GM12878 (cell line): Measurements from ENCODE around the gene PEX12. TPM values are rescaled to one million over a fixed set of nuclear protein-coding genes. Genes with fewer than 3 reads are reported as not detected.
A peak's percentile ranks its signal among the peaks of the same experiment; 100 is the strongest.

Source experiments
- ATAC-seq: fragments of 200-7000 bp; cut with Tn5 transposase; 3 replicates; pipeline ENCODE4 v1.9.1; 2020; ENCODE audit warnings: mild to moderate bottlenecking, moderate library complexity
- BruUV-seq: library from RNA; stranded (reverse); fragments of 400-500 nt; replicated peaks from 2 replicates; lab custom pipeline; 2021; lab: Mats Ljungman, UMichigan
- CTCF ChIA-PET: fragments of 300-600 bp; sonication (Branson Sonifier 250); formaldehyde crosslinking; extraction: SDS; loops from one replicate; lab custom pipeline; 2021; ENCODE audit warnings: inconsistent platforms; lab: Yijun Ruan, JAX
- POLR2A ChIA-PET: fragments of 350-600 bp; formaldehyde crosslinking; extraction: SDS; loops from one replicate; lab custom pipeline; 2021; ENCODE audit warnings: inconsistent platforms; lab: Charles Lee
- RAD21 ChIA-PET: fragments of 300-600 bp; sonication (Branson Sonifier 250); formaldehyde crosslinking; loops from one replicate; lab custom pipeline; 2023; ENCODE audit warnings: antibody characterized with exemption; ENCODE audit not compliant: unreplicated experiment; lab: Charles Lee
- SMC1A ChIA-PET: fragments of 300-600 bp; sonication (Branson Sonifier 250); formaldehyde crosslinking; loops from one replicate; lab custom pipeline; 2023; ENCODE audit not compliant: unreplicated experiment, uncharacterized antibody; lab: Charles Lee
- DNase-seq: peaks from one replicate; pipeline ENCODE4 v3.0.0-alpha.2; 2011; ENCODE audit warnings: low read depth, low spot score
- FAIRE-seq: peaks from 3 replicates; lab custom pipeline; 2011; peaks lifted over from hg19 to GRCh38; lab: Jason Lieb, UNC
- H2AFZ ChIP-seq: 2 replicates; pipeline ENCODE4 v1.6.0; 2011; ENCODE audit warnings: low read depth, low read length, control low read depth; ENCODE audit not compliant: control insufficient read depth
- H3K27ac ChIP-seq: 2 replicates; pipeline ENCODE4 v1.5.1; 2011; ENCODE audit warnings: control low read depth; ENCODE audit not compliant: control insufficient read depth, insufficient read depth
- H3K27me3 ChIP-seq, 2 experiments: replicated peaks in 1 of 2; 2 replicates each; pipeline versions ENCODE4 v1.6.0 to v1.6.1; 2011; ENCODE audit warnings: low read length in 1 of 2; ENCODE audit not compliant: control insufficient read depth in 2 of 2, insufficient read depth in 2 of 2
- H3K36me3 ChIP-seq, 2 experiments: 2 replicates each; pipeline ENCODE4 v1.5.1; 2011; ENCODE audit warnings: low read length in 1 of 2; ENCODE audit not compliant: control insufficient read depth in 2 of 2, insufficient read depth in 2 of 2
- H3K4me1 ChIP-seq: 2 replicates; pipeline ENCODE4 v1.6.1; 2011; ENCODE audit warnings: mild to moderate bottlenecking, low read length, moderate library complexity, mixed read lengths; ENCODE audit not compliant: control insufficient read depth, insufficient read depth
- H3K4me2 ChIP-seq: 2 replicates; pipeline ENCODE4 v1.6.0; 2011; ENCODE audit warnings: control low read depth; ENCODE audit not compliant: control insufficient read depth, insufficient read depth
- H3K4me3 ChIP-seq: fragments of 200-600 bp; sonication (generic); 2 replicates; pipeline ENCODE4 v1.5.1; 2016
- H3K79me2 ChIP-seq: 2 replicates; pipeline ENCODE4 v1.6.0; 2011; ENCODE audit warnings: low read length; ENCODE audit not compliant: control insufficient read depth, insufficient read depth
- H3K9ac ChIP-seq: 2 replicates; pipeline ENCODE4 v1.8.0; 2011; ENCODE audit warnings: low read length, control low read depth, mixed read lengths; ENCODE audit not compliant: control insufficient read depth, insufficient read depth
- H3K9me3 ChIP-seq: replicated peaks from 3 replicates; pipeline ENCODE4 v1.5.1; 2011; ENCODE audit warnings: mild to moderate bottlenecking, low read length; ENCODE audit not compliant: control insufficient read depth, insufficient read depth
- H4K20me1 ChIP-seq: 2 replicates; pipeline ENCODE4 v1.6.0; 2011; ENCODE audit not compliant: control insufficient read depth, insufficient read depth
- JUND ChIP-seq: IDR thresholded peaks from 2 replicates; pipeline ENCODE4 v1.6.1; 2012; ENCODE audit warnings: low read depth, mild to moderate bottlenecking, low read length, improper control_type of control experiment, moderate library complexity
- MEF2A ChIP-seq: IDR thresholded peaks from 2 replicates; pipeline ENCODE4 v1.6.1; 2011; ENCODE audit warnings: low read depth, mild to moderate bottlenecking, low read length, moderate library complexity; ENCODE audit not compliant: insufficient read depth
- SMAD5 ChIP-seq: IDR thresholded peaks from 2 replicates; pipeline ENCODE4 v1.6.1; 2016; ENCODE audit warnings: antibody characterized with exemption, low read depth
- YY1 ChIP-seq: IDR thresholded peaks from 2 replicates; pipeline ENCODE4 v1.6.1; 2011; ENCODE audit warnings: low read depth, mild to moderate bottlenecking, low read length
- ZNF687 ChIP-seq: fragments of 450-650 bp; IDR thresholded peaks from 2 replicates; pipeline ENCODE4 v1.6.1; 2017; ENCODE audit warnings: mild to moderate bottlenecking, moderate library complexity
- WGBS: methylation state at CpG from one replicate; pipeline ENCODE4 v1.1.6; 2016; ENCODE audit warnings: low lambda C conversion rate; ENCODE audit not compliant: insufficient replicate concordance, insufficient coverage; ENCODE audit errors: missing lambda C conversion rate; 5-methylcytosine and 5-hydroxymethylcytosine counted together
- in situ Hi-C: fragments of 300-500 bp; cut with MboI; formaldehyde crosslinking; loops from 9 replicates; pipeline ENCODE4 v1.14.3; 2018; ENCODE audit warnings: mixed read lengths
- intact Hi-C: fragments of 100-400 bp; cut with micrococcal nuclease; formaldehyde crosslinking; loops from one replicate; pipeline ENCODE4 v1.14.2; 2022; ENCODE audit not compliant: unreplicated experiment
- polyA plus RNA-seq, 11 experiments: library from polyadenylated mRNA; depleted of rRNA in 4 of 11; unstranded in 6 of 11; stranded (reverse) in 5 of 11; fragments of >200 nt; fragmentation: Nextera tagmentation in 4 of 11; fragmentation: Illumina TruSeq in 1 of 11; extraction: Ambion mirVana in 4 of 11; extraction: Trizol in 1 of 11; gene quantifications; 1 replicate in 1 of 11; 2 replicates in 10 of 11; pipeline versions ENCODE4 v1.2.1 to v1.2.3, GENCODE V29; 2011 to 2016; ENCODE audit warnings: inconsistent platforms in 2 of 11, missing spikeins in 2 of 11, low read depth in 1 of 11
- total RNA-seq, 4 experiments: library from RNA; depleted of rRNA in 3 of 4; stranded (reverse); fragments of >200 nt in 3 of 4; fragmentation: Illumina TruSeq in 1 of 4; extraction: Trizol in 1 of 4; gene quantifications; 2 replicates each; pipeline versions ENCODE4 v1.2.1 to v1.2.3, GENCODE V29; 2013 to 2021
- TF ChIP-seq, protein P1 (sequence below): fragments of 450-650 bp; IDR thresholded peaks from 2 replicates; pipeline ENCODE4 v1.6.1; 2017; ENCODE audit warnings: borderline replicate concordance
- TF ChIP-seq, protein P2 (sequence below): fragments of 450-650 bp; conservative IDR thresholded peaks from 2 replicates; pipeline ENCODE4 v1.6.1; 2017; ENCODE audit warnings: mild to moderate bottlenecking, moderate library complexity

Gene PEX12
- total and polyA plus RNA-seq, 10 of the 15 experiments (the other 5 are each of a cell fraction or from before 2014, with no cell fraction given) = 2.9 to 15.8 (median 4.6) TPM

DNA sequence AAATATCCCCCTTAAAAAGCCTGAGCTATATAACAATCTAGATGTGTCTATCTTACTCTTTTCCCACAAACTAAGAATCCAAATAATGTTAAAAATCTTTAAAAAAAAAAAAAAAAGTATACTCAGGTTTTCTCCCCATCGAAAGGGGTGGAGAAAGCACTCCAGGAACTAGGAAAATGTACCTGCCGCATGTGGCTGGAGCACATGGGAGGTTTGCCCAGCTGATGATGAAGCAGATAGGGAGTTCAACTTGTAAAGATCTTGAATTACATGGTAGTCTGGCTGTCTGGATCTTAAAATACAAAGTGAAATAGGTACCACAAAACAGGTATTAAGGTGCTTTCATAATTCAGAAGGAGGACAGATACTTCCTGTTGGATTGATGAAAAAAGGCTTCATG is 9.0 kb downstream of the PEX12 start:
- Histone ChIP-seq H3K79me2 (peaks cover 24% of the 10 kb centered on the region), H4K20me1 (no peaks in the 10 kb centered on the region), H2AFZ (no peak overlapping the region), H3K4me1 (peaks cover 3% of the 10 kb centered on the region; the same call in 1 of the 2 replicates), H3K36me3 (no peaks in the 10 kb centered on the region), H3K4me2 (peak overlapping the region; percentile 91), H3K9me3 (no peaks in the 10 kb centered on the region), H3K27ac (no peak overlapping the region), H3K9ac (peak overlapping the region; percentile 88), H3K4me3 (peak overlapping the region; percentile 92), H3K27me3 (no peaks in the 10 kb centered on the region; a peak in 1 of 4 replicates)
- in situ Hi-C loops = no loop called here
- ChIA-PET CTCF (no interaction called here), RAD21 (interaction anchor here (0.6 kb wide), 1 partner anchor 506 kb away, joined by 3 read pairs; the partner anchor contains the start of gene RFFL), POLR2A (interaction anchor here (0.7 to 2.3 kb wide), 2 partner anchors 20 to 238 kb away, joined by 6 to 8 read pairs; no protein-coding TSS in a partner anchor), SMC1A (interaction anchor here (1.1 to 2.1 kb wide), 2 partner anchors 9 to 81 kb away, joined by 4 to 6 read pairs; partner anchors contain the start of gene PEX12)
- BruUV-seq = no TSS peak
- no peak for FAIRE-seq
- intact Hi-C loops = no loop called here
- ATAC-seq = no peak
- DNase-seq = no peak
- WGBS = 97% methylated on average over 2 of the region's 2 CpGs
- no peak for TF ChIP-seq MEF2A
- TF ChIP-seq, protein P1, sequence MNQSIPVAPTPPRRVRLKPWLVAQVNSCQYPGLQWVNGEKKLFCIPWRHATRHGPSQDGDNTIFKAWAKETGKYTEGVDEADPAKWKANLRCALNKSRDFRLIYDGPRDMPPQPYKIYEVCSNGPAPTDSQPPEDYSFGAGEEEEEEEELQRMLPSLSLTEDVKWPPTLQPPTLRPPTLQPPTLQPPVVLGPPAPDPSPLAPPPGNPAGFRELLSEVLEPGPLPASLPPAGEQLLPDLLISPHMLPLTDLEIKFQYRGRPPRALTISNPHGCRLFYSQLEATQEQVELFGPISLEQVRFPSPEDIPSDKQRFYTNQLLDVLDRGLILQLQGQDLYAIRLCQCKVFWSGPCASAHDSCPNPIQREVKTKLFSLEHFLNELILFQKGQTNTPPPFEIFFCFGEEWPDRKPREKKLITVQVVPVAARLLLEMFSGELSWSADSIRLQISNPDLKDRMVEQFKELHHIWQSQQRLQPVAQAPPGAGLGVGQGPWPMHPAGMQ = no peak
- no peak for TF ChIP-seq SMAD5
- no peak for TF ChIP-seq YY1
- TF ChIP-seq JUND = no peak
- no peak for TF ChIP-seq ZNF687
- TF ChIP-seq, protein P2, sequence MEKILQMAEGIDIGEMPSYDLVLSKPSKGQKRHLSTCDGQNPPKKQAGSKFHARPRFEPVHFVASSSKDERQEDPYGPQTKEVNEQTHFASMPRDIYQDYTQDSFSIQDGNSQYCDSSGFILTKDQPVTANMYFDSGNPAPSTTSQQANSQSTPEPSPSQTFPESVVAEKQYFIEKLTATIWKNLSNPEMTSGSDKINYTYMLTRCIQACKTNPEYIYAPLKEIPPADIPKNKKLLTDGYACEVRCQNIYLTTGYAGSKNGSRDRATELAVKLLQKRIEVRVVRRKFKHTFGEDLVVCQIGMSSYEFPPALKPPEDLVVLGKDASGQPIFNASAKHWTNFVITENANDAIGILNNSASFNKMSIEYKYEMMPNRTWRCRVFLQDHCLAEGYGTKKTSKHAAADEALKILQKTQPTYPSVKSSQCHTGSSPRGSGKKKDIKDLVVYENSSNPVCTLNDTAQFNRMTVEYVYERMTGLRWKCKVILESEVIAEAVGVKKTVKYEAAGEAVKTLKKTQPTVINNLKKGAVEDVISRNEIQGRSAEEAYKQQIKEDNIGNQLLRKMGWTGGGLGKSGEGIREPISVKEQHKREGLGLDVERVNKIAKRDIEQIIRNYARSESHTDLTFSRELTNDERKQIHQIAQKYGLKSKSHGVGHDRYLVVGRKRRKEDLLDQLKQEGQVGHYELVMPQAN = no peak
